GM21576 (cell line): ENCODE measurements around the gene CNOT8.

Experiments
- ATAC-seq: cut with Tn5 transposase; IDR thresholded peaks from one replicate; pipeline ENCODE4 v1.9.1; 2021; ENCODE audit warnings: mild to moderate bottlenecking, moderate library complexity; ENCODE audit not compliant: unreplicated experiment

CNOT8 gene

GRCh38 chr5:154863291-154864080, 5.1 kb downstream of the CNOT8 start:
- ATAC-seq, result no peak

- no peak for ATAC-seq
Observed at GRCh38 chr5:154865466-154866184, 7.2 kb downstream of the CNOT8 start.

GRCh38 chr5:154866841-154867240, 8.4 kb downstream of the CNOT8 start:
- no peak for ATAC-seq

- ATAC-seq, result no peak
Observed at GRCh38 chr5:154868702-154869101, 10.3 kb downstream of the CNOT8 start.

GRCh38 chr5:154871734-154872133, 13.3 kb downstream of the CNOT8 start:
- no peak for ATAC-seq

- no peak for ATAC-seq
Observed at GRCh38 chr5:154873791-154874331, 15.4 kb downstream of the CNOT8 start.

- no peak for ATAC-seq
Observed at GRCh38 chr5:154878642-154879335, 20.4 kb downstream of the CNOT8 start.

GRCh38 chr5:154881986-154882385, 23.6 kb downstream of the CNOT8 start:
- no peak for ATAC-seq

- ATAC-seq, result no peak
Observed at GRCh38 chr5:154884424-154884823, 26.0 kb downstream of the CNOT8 start.

GRCh38 chr5:154885439-154885838, 27.0 kb downstream of the CNOT8 start:
- ATAC-seq, result no peak

GRCh38 chr5:154892369-154892771, 33.9 kb downstream of the CNOT8 start:
- ATAC-seq, result no peak

GRCh38 chr5:154893381-154893780, 35.0 kb downstream of the CNOT8 start:
- ATAC-seq, result no peak

GRCh38 chr5:154895606-154896561, 37.5 kb downstream of the CNOT8 start:
- no peak for ATAC-seq

GRCh38 chr5:154896562-154897165, 38.2 kb downstream of the CNOT8 start:
- no peak for ATAC-seq

GRCh38 chr5:154898210-154898609, 39.8 kb downstream of the CNOT8 start:
- ATAC-seq, result no peak

- ATAC-seq, result no peak
Observed at GRCh38 chr5:154899151-154899816, 40.9 kb downstream of the CNOT8 start.

GRCh38 chr5:154900066-154900465, 41.6 kb downstream of the CNOT8 start:
- no peak for ATAC-seq

- ATAC-seq, result no peak
Observed at GRCh38 chr5:154901276-154901675, 42.8 kb downstream of the CNOT8 start.

GRCh38 chr5:154901913-154902312, 43.5 kb downstream of the CNOT8 start:
- ATAC-seq, result no peak
